Suprapubic skin (tissue), 4 donors: ENCODE measurements around the gene GNL2. TPM values are rescaled to one million over a fixed set of nuclear protein-coding genes. Genes with fewer than 3 reads are reported as not detected.
A peak's percentile ranks its signal among the peaks of the same experiment; 100 is the strongest.
"Not testable (repeated sequence)": the region's sequence is repeated elsewhere in the genome, so short reads cannot be mapped to it uniquely, and the experiment has no call there.

Source experiments
- DNase-seq, 2 donors: peaks; one replicate each; pipeline ENCODE4 v3.0.0-alpha.2; 2019; ENCODE audit warnings: low spot score in 2 of 2
- H3K27ac ChIP-seq: fragments of 200-600 bp; sonication (generic); one replicate; pipeline ENCODE4 v1.5.1; 2019
- H3K27me3 ChIP-seq: fragments of 200-600 bp; sonication (generic); one replicate; pipeline ENCODE4 v1.5.1; 2019
- H3K36me3 ChIP-seq: fragments of 200-600 bp; sonication (generic); one replicate; pipeline ENCODE4 v1.5.1; 2019
- H3K4me1 ChIP-seq: fragments of 200-600 bp; sonication (generic); one replicate; pipeline ENCODE4 v1.5.1; 2019
- H3K4me3 ChIP-seq: fragments of 200-600 bp; sonication (generic); one replicate; pipeline ENCODE4 v1.5.1; 2019; ENCODE audit warnings: mild to moderate bottlenecking
- H3K9me3 ChIP-seq: fragments of 200-600 bp; sonication (generic); one replicate; pipeline ENCODE4 v1.5.1; 2019
- CTCF ChIP-seq, 2 donors: fragments of 200-600 bp in 1 of 2; fragments of 450-650 bp in 1 of 2; sonication (generic) in 1 of 2; IDR thresholded peaks; one replicate each; pipeline ENCODE4 v1.5.1; 2016 to 2019; ENCODE audit warnings: antibody characterized with exemption in 2 of 2, mild to moderate bottlenecking in 1 of 2, moderate library complexity in 1 of 2
- EP300 ChIP-seq: sonication (generic); formaldehyde crosslinking; IDR thresholded peaks from one replicate; pipeline ENCODE4 v1.6.1; 2017; ENCODE audit warnings: antibody characterized with exemption
- POLR2A ChIP-seq, 2 donors: fragments of 450-650 bp; IDR thresholded peaks; one replicate each; pipeline ENCODE4 v1.6.1; 2017; ENCODE audit warnings: antibody characterized with exemption in 2 of 2, mild to moderate bottlenecking in 2 of 2, moderate library complexity in 2 of 2
- POLR2AphosphoS5 ChIP-seq, 3 donors: sonication (generic); formaldehyde crosslinking; IDR thresholded peaks; one replicate each; pipeline ENCODE4 v1.6.1; 2017; ENCODE audit warnings: antibody characterized with exemption in 3 of 3
- WGBS: methylation state at CpG from one replicate; pipeline ENCODE4 v1.1.5; 2018; 5-methylcytosine and 5-hydroxymethylcytosine counted together
- total RNA-seq, 4 donors: library from RNA; depleted of rRNA; stranded (reverse); fragments of >200 nt; gene quantifications; one replicate each; pipeline ENCODE4 v1.1.0, GENCODE V29; 2016

GNL2 gene
- total RNA-seq, 4 donors from 2014 or later, result 42.0 to 94.8 (median 48.5) TPM

- DNase-seq, result no peak
- no peak for TF ChIP-seq POLR2A (IDR thresholded peaks at IDR 0.05)
- TF ChIP-seq EP300, result no peak
- no peak for TF ChIP-seq CTCF (IDR thresholded peaks at IDR 0.05)
- no peak for TF ChIP-seq POLR2AphosphoS5 (IDR thresholded peaks at IDR 0.05)
Measured at GRCh38 chr1:37599940-37600339, 4.2 kb upstream of the GNL2 start.

GRCh38 chr1:37596182-37596667, 488 bp upstream of the GNL2 start:
- peaks cover 26% of the 10 kb centered on the region for H3K4me1 ChIP-seq
- no peaks in the 10 kb centered on the region for H3K9me3 ChIP-seq
- H3K36me3 ChIP-seq, result peaks cover 20% of the 10 kb centered on the region
- H3K27me3 ChIP-seq, result no peaks in the 10 kb centered on the region
- TF ChIP-seq CTCF (IDR thresholded peaks at IDR 0.05) (no peak), EP300 (no peak), POLR2AphosphoS5 (IDR thresholded peaks at IDR 0.05) (no peak), POLR2A (IDR thresholded peaks at IDR 0.05) (no peak)
- DNase-seq, result no peak
- H3K4me3 ChIP-seq, result peak overlapping the region; percentile 89
- 0% methylated on average over 3 of the region's 3 CpGs for WGBS
- peak overlapping the region; percentile 84 for H3K27ac ChIP-seq

More at GRCh38 chr1:37599940-37600339, 4.2 kb upstream of the GNL2 start:
- H3K36me3 ChIP-seq, result no peaks in the 10 kb centered on the region
- no peak overlapping the region for H3K4me3 ChIP-seq
- H3K9me3 ChIP-seq, result no peaks in the 10 kb centered on the region
- no peak overlapping the region for H3K27ac ChIP-seq
- WGBS, result 71% methylated on average over 5 of the region's 5 CpGs
- H3K27me3 ChIP-seq, result no peaks in the 10 kb centered on the region
- peaks cover 16% of the 10 kb centered on the region for H3K4me1 ChIP-seq

- H3K4me3 ChIP-seq, result no peak overlapping the region
- TF ChIP-seq POLR2AphosphoS5 (IDR thresholded peaks at IDR 0.05), result no peak
- no peak for TF ChIP-seq POLR2A (IDR thresholded peaks at IDR 0.05)
- TF ChIP-seq EP300, result no peak
- TF ChIP-seq CTCF (IDR thresholded peaks at IDR 0.05), result no peak
- H3K27ac ChIP-seq, result no peak overlapping the region
- 93% methylated on average over 6 of the region's 6 CpGs for WGBS
- no peaks in the 10 kb centered on the region for H3K9me3 ChIP-seq
- H3K4me1 ChIP-seq, result peaks cover 26% of the 10 kb centered on the region
- no peaks in the 10 kb centered on the region for H3K27me3 ChIP-seq
- peaks cover 45% of the 10 kb centered on the region for H3K36me3 ChIP-seq
- DNase-seq, result no peak
Measured at GRCh38 chr1:37593726-37594125, 2.0 kb downstream of the GNL2 start.

GRCh38 chr1:37588939-37589338, 6.8 kb downstream of the GNL2 start:
- peaks cover 89% of the 10 kb centered on the region for H3K36me3 ChIP-seq
- whole genome bisulfite sequencing, result 86% methylated on average over 2 of the region's 2 CpGs
- peaks cover 5% of the 10 kb centered on the region for H3K4me1 ChIP-seq
- no peaks in the 10 kb centered on the region for H3K9me3 ChIP-seq
- H3K27ac ChIP-seq, result no peak overlapping the region
- TF ChIP-seq POLR2A (IDR thresholded peaks at IDR 0.05) (no peak), EP300 (no peak), POLR2AphosphoS5 (IDR thresholded peaks at IDR 0.05) (no peak), CTCF (IDR thresholded peaks at IDR 0.05) (no peak)
- DNase-seq, result no peak
- no peak overlapping the region for H3K4me3 ChIP-seq
- H3K27me3 ChIP-seq, result no peaks in the 10 kb centered on the region

GRCh38 chr1:37584544-37584943, 11.2 kb downstream of the GNL2 start:
- not testable (repeated sequence) for H3K27me3 ChIP-seq, DNase-seq, H3K4me1 ChIP-seq, H3K4me3 ChIP-seq, H3K9me3 ChIP-seq, H3K27ac ChIP-seq
- peaks cover 94% of the 10 kb centered on the region for H3K36me3 ChIP-seq
- 85% methylated on average over 4 of the region's 4 CpGs for WGBS

- no peak for DNase-seq
Measured at GRCh38 chr1:37575692-37576091, 20.0 kb downstream of the GNL2 start.

More at GRCh38 chr1:37575692-37576091, 20.0 kb downstream of the GNL2 start:
- TF ChIP-seq EP300 (no peak), POLR2A (IDR thresholded peaks at IDR 0.05) (no peak), CTCF (IDR thresholded peaks at IDR 0.05) (no peak), POLR2AphosphoS5 (IDR thresholded peaks at IDR 0.05) (no peak)
- H3K4me1 ChIP-seq, result no peaks in the 10 kb centered on the region
- H3K27ac ChIP-seq, result no peak overlapping the region
- H3K9me3 ChIP-seq, result no peaks in the 10 kb centered on the region
- H3K27me3 ChIP-seq, result no peaks in the 10 kb centered on the region
- H3K36me3 ChIP-seq, result peaks cover 97% of the 10 kb centered on the region
- 91% methylated on average over 5 of the region's 5 CpGs for WGBS
- H3K4me3 ChIP-seq, result no peak overlapping the region
